COR-L47 (cell line): ENCODE data around the gene DDAH2.

Experiments used
- DNase-seq: peaks from one replicate; lab custom pipeline; 2025; lab: John Stamatoyannopoulos, UW

The DDAH2 gene

GRCh38 chr6:31689249-31690110, 39.6 kb downstream of the DDAH2 start:
- no peak for DNase-seq

- DNase-seq: no peak
Measured at GRCh38 chr6:31687860-31688693, 41.0 kb downstream of the DDAH2 start.

- DNase-seq: no peak
Measured at GRCh38 chr6:31687321-31687720, 41.8 kb downstream of the DDAH2 start.

GRCh38 chr6:31686483-31686882, 42.6 kb downstream of the DDAH2 start:
- no peak for DNase-seq

- no peak for DNase-seq
Measured at GRCh38 chr6:31683591-31683990, 45.5 kb downstream of the DDAH2 start.

- DNase-seq: peak; percentile 60
Measured at GRCh38 chr6:31681135-31681671, 47.9 kb downstream of the DDAH2 start.

GRCh38 chr6:31680226-31681134, 48.6 kb downstream of the DDAH2 start, which contains the start of gene LY6G5C:
Gene LY6G5C, minus strand, starts transcription at chr6:31681067. Its CDS starts 694 bp downstream, at chr6:31680373.
- peak; percentile 81 for DNase-seq

GRCh38 chr6:31677955-31678354, 51.1 kb downstream of the DDAH2 start:
- no peak for DNase-seq
